Measurements from ENCODE around the gene LRCH3.
"Not testable (repeated sequence)": the region's sequence is repeated elsewhere in the genome, so short reads cannot be mapped to it uniquely, and the experiment has no call there.

The LRCH3 gene

DNA sequence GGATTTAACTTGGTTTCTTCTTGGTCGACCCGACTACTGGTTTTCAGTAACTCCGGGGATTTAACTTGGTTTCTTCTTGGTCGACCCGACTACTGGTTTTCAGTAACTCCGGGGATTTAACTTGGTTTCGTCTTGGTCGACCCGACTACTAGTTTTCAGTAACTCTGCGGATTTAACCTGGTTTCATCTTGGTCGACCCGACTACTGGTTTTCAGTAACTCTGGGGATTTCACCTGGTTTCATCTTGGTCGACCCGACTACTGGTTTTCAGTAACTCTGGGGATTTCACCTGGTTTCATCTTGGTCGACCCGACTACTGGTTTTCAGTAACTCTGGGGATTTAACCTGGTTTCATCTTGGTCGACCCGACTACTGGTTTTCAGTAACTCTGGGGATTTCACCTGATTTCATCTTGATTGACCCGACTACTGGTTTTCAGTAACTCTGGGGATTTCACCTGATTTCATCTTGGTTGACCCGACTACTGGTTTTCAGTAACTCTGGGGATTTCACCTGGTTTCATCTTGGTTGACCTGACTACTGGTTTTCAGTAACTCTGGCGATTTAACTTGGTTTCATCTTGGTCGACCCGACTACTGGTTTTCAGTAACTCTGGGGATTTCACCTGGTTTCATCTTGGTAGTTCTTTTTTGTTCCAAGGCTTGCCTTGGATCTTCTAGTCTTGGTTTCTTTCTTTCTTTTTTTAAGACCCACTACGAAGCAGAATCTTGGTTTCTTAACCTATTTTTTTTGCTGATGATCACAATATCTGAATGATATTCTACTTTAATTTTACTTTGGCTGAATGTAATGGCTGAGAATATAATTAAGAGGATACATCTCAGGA lies 130.6 kb downstream of the LRCH3 start:
- DNase-seq (ENCODE audit: low read depth in 2 of 2) = not testable (repeated sequence)

GRCh38 chr3:197926418-197926817 lies 135.4 kb downstream of the LRCH3 start:
- no peak for DNase-seq (ENCODE audit: low read depth in 2 of 2)

- DNase-seq (ENCODE audit: low read depth in 2 of 2) = not testable (repeated sequence)
Observed at GRCh38 chr3:197927578-197927977, 136.5 kb downstream of the LRCH3 start.

DNA sequence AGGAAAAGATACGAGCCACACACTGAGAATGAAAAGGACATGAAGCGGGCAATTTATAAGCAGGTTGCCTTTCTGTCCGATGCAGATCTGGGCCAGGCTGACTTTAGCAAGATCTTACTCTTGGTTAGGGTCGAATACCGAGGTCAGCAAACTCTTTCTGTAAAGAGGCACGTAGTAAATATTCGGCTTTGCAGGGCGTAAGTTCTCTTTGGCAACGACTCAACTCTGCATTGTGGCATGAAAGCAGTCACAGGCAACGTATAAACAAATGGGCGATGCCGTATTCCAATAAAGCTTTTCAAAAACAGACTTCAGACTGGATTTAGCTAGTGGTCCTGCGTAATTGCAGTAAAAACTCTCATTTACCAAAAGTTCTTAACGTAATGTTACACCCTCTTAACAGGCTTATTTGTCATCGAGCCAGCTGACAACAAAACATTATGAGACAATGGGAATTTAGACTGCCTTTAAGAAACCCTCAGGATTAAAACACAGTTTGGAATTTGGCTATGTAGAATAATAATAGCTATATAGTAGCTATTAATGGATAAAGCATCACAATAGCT lies 145.8 kb downstream of the LRCH3 start:
- DNase-seq (ENCODE audit: low read depth in 2 of 2) = no peak

Measured in stimulated activated CD8-positive, alpha-beta memory T cell treated with anti-CD3 and anti-CD28 coated beads, Interleukin-7, amount 100 ng/mL, for 4 hours (primary cell).